NCI-H446 treated with DMSO at 0.1 percent for 48 hours (cell line): ENCODE data around the gene EFNA5.

Source experiments
- DNase-seq: peaks from one replicate; lab custom pipeline; 2025; lab: John Stamatoyannopoulos, UW

The EFNA5 gene

GRCh38 chr5:107393851-107394250 is 276.9 kb downstream of the EFNA5 start:
- DNase-seq: no peak

DNA sequence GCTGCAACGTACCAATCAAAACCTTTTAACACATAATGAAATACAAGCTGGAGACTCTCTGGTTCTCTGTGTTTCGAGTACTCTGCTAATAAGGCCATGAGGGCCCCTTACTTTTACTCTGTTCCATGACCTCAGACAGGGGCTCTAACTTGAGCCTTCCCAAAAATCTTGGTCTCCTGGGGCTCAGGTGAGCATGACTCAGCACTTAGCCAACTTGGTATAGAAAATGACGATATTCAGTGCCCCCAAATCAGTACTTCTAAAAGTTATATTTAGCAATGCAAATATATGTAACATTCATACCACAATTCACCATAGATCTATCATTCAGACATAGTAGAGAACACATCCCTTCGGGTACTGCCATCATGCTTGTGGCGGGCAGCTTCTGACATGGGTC is 278.9 kb downstream of the EFNA5 start:
- no peak for DNase-seq

- DNase-seq: no peak
Observed at GRCh38 chr5:107389775-107390148, 281.0 kb downstream of the EFNA5 start.

GRCh38 chr5:107389130-107389774 is 281.5 kb downstream of the EFNA5 start:
- peak; percentile 59 for DNase-seq

DNA sequence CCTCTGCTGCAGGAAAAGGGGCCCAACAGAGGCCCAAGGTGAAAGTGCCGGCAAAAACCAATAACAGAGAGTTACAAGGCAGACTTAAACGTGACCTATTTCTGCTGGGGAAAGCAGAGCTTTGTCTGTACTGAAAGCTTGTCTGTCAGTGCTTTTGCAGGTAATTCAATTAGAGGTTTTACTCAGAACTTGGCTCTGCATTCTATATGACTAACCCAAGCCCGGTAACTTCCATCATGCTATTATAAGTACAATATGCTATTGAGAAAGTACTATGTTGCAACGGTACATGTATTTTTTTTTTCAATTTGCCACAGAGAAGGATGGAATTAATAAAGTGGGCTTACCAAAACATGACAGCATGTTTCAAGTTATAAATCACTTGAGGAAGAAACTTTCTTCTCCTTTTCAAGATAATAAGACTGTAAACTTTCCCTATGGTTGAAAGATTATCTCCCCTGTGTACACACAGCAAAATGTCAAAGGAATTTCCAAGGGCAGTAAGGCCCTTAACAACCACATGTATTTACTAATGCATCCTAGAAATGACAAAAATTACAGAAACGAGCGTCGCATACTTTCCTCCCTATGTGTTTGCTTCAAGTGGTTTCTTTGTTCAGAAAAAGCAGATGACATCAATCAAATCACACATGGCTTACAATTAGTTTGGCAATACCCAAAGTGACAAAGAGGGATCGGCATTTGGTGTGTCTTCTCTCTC is 282.4 kb downstream of the EFNA5 start:
- DNase-seq: peak; percentile 56

DNA sequence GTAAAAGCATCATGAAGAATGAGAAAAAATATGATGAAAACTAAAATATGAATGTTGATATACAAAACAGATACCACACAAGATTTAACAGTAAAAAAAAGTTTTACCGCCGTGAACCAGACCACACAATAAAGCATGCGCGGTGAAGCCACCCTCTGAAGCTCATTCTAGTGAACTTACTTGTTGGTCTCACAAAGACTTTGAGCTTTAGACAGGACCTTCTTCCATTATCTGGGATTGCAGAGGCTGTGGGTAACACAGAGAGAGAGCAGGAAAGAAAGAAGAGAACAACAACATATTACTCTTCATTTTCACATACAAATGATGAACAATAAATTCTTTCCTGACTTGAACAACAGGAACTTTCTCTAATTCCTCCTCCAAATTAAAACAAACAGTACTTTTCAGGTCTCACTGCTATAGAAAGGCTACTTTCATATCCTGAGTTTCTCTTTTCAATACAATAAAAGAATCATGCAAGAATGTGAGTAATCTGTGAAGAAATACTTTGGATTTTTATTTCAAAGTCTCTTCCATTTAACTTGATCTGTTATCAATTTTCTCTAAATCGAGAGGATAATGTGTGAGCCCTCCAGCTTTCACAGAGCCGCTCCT is 283.1 kb downstream of the EFNA5 start:
- no peak for DNase-seq

DNA sequence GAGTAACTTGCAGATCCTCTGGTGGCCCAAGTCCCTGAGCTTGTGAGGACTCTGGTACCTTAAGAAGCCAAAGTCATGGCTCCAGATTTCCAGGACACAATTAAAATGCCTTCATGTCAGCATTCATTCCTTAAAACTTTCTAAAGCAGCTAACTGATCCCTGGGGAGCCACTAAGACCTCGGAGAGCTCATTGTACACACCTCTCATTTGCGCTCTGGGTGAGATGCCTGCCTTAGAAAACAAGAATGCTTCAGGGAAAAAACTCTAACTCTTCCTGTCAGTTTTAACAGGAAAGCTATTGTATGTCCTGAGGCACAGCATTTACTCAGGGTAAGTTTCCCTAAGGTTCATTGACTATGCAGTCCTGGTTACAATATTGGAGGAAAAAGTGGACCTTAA is 285.0 kb downstream of the EFNA5 start:
- DNase-seq: no peak

- peak; percentile 26 for DNase-seq
Observed at GRCh38 chr5:107384256-107384655, 286.5 kb downstream of the EFNA5 start.

DNA sequence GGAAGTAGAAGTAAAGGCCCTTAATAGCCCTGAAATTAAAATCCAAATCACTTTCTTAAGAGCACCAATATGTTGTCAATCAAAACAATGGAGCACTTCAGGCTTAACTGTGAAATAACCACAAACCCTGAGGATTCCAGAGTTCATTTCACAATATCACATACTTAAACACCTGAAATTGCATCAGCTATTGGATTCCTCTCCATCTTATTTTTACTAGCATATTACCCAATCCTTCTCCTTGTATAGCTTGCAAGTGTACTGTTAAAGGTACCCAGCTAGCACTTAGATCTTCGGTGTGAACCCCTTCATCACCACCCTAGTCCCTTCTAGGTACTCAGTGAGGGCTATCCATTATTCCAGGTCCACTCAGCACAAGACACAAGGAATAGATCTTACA is 287.3 kb downstream of the EFNA5 start:
- no peak for DNase-seq

DNA sequence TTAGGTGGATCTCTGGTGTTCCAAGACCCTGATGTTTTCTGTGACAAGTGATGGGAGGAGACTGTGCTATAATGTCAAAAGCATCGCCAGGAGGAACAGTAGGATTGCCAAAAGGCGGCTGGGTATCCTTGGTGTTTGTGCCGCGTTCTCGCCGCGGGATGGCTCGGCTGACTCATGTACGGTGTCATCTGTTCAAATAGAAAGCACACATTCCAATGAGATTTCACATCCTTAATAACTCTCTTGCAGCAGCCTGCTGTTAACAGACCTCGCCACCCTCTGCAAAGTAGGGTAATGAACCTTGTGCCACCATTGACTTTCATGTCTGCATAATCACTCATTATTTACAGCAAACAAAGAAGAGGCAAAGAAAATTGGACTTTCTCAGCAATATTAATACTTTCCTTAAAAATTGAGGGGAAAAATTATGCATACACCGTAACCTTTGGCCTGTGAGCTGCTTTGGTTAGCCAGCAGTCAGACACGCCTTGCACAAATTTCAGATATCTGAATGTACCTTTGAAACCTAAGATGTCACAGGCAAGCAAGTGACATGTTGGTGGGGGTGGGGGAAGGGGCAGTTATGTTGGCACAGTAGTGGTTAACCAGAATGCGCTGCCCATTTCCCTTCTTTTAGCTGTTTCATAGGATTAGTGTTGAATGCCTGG is 289.4 kb downstream of the EFNA5 start:
- DNase-seq: peak; percentile 97

- no peak for DNase-seq
Observed at GRCh38 chr5:107380654-107381053, 290.1 kb downstream of the EFNA5 start.

DNA sequence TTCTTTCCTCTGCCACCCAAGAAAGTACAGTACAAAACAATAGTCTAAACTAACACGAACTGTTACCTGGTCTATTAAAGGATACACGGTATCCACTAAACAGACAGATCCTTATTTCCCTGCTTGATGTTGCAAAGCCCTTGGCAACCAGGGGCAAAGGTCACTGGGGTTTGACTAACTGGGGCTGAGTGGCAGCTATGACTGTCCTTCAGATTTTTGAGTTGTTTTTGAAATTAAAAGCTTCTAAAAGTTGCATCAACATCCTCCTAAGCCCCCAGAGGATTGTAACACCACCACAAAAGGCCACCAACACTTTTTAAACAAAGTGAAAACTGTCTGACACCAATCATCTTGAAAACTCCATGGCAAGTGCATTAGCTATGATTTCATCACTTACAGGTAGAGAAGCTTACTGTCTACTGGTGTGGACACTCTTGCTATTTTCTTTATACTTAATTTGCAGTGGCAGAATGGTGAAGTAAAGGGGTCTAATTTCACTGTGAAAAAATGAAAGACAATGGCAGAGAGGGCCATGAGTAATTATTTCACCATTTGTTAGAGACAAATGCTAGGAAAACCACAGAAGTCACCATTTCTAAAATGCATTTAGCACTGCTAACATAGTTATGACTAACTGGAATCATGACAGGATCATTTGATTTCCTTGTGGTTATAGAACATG is 292.4 kb downstream of the EFNA5 start:
- no peak for DNase-seq

DNA sequence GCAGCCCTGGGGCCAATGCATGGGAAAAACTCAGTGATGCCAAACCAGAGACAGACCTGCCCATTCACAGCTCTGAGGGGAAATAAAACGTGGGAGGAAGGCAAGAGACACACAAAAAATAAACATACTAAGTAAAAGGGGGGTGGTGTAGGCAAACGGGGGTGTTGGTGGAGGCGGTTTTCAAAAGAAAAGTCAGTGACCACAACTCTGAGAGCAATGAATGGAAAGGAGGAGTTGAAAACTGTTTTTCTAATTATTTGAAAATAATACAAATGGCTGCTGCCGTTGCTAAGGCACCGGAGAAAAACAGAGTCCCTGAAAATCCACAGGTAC is 293.5 kb downstream of the EFNA5 start:
- no peak for DNase-seq

DNA sequence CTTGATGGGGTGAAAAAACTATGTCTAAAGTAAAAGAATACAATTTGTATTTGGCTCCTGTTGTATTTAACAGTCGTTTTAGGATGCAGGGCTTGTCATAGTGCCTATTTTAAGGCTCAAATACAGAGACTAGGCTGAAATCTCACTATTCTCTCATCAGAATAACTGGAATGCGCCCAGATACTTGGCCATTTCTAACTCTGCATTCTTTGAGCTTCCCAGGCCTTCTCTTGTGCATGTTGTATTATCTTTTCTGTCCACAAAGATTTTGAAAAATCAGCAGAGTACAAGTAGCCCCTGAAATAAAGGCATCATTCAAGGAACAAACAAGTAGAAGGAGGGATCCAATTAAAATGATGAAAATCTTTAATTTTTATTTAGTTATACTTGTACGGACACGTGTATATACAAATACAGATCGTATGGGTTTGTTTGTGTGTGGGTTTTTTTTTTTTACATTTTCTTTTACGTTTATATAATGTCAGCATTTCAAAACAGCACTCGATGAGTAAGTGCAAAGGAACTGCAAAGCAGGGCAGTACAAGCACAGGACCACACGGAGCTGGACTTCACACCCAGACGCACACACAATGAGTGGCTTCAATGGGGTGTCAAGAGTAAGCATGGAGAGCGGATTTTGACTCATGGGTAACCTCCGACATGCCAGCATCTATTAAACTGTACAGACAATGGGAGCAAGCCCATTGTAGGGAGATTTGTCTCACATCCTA is 294.0 kb downstream of the EFNA5 start:
- no peak for DNase-seq

GRCh38 chr5:107373549-107374263 is 297.0 kb downstream of the EFNA5 start:
- DNase-seq: no peak

DNA sequence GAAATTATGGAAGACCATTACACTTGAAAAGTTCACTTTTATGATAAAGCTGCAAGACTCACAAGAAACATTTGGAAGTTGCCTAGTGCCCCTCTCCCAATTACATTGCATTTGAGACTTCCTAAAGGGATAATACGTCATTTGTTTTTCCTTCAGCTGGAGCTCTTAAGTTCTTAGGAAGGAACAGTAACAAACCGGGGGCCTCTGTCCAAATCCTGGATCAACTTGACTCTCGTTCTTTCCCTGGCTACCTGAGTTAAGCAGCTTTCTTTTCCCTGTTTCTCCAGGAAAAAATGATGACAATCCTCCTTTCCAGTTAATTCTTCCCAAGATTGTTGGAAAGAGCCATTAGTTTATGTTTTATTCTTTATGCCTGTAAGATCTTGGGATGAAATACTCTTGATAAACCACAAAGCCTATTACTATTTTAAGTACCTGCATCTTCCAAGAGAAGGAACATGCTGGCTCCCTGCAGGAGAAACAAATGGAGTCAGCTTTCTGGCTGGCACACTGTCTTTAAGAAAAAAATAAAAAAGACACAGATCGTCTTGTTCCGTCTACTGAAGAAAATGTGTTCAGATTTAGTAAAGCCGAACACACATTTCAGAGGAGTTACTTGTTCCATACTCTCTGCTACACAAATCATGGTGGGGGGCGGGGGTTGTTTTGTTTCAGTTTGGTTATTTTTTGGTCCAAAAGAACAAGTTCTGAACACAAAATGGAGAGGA is 297.9 kb downstream of the EFNA5 start:
- no peak for DNase-seq

- no peak for DNase-seq
Observed at GRCh38 chr5:107370396-107370968, 300.3 kb downstream of the EFNA5 start.

DNA sequence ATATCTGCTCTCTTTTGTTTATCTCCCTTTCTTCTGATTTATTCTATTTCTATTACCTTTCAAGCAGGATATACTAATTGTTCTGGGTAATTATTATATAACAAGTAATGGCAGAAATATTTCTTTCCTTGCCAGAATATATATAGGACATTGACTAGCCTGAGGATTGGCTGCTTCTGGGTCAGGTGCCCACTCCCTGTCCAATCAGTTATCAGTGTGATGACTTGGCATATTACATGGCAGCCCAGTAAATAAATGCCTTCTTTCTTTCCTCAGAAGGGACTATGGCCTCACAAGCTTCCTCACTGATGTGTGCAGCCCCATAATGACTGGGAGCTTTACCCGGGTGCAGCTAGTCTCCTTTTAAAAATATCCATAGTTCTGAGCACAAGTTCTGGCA is 301.1 kb downstream of the EFNA5 start:
- no peak for DNase-seq

DNA sequence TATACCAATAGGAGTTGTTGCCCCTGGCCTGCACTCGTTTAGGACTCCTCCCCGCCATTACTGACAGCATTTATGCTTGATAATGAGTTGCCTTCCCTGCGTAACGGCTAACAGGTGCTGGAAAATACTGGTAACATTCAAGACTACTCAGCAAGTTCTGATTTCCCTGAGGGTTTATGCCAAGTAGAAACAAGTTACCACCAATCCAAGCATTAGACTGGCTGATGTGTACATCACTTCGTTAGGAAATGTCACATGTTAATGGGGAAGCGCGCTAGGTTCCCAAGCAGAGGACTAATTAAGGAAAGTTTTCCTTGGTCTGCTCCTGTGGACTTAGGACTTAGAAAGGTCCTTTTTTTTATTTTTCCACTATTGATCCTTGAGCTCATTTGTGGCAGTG is 302.1 kb downstream of the EFNA5 start:
- no peak for DNase-seq

DNA sequence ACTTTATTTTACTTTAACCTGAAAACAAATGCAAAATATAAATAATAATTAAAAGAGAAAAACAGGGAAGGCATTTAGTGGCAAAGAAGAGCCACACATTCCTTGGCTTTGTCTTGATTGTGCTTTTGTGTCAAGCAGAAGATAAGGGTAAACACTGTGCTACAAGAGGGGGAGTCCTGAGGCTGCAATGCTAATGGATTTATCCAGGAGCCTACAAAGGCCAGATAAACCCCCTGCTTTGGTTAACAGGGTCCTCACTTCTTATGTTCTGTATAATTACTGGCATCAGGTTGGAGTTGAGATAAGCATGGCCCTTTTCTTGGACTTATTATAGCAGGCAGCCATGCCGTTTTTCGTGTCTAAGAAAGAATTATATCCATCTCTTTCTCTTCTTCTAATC is 302.8 kb downstream of the EFNA5 start:
- no peak for DNase-seq
